A549 (cell line): ENCODE measurements around the gene APH1B. TPM values are rescaled to one million over a fixed set of nuclear protein-coding genes. Genes with fewer than 3 reads are reported as not detected.

Experiments used
- ATAC-seq, 2 experiments: fragments of 200-7000 bp in 1 of 2; fragments of >200 bp in 1 of 2; cut with Nextera tagmentation in 1 of 2; cut with Tn5 transposase in 1 of 2; 3 replicates each; pipeline versions ENCODE4 v1.8.0 to v1.9.1; 2018 to 2020; ENCODE audit warnings: mild to moderate bottlenecking in 1 of 2, moderate library complexity in 1 of 2
- CTCF ChIA-PET: fragments of 300-600 bp; sonication (Branson Sonifier 250); formaldehyde crosslinking; extraction: SDS; loops from one replicate; lab custom pipeline; 2021; ENCODE audit warnings: antibody characterized with exemption, inconsistent platforms; lab: Yijun Ruan, JAX
- POLR2A ChIA-PET: fragments of 350-600 bp; formaldehyde crosslinking; extraction: SDS; loops from one replicate; lab custom pipeline; 2021; ENCODE audit warnings: antibody characterized with exemption, inconsistent platforms; lab: Yijun Ruan, JAX
- DNase-seq, 2 experiments: peaks; one replicate each; pipeline versions ENCODE4 v3.0.0 to v3.0.0-alpha.2; 2011 to 2016; ENCODE audit warnings: low read depth in 1 of 2, low spot score in 1 of 2
- FAIRE-seq: peaks from 2 replicates; lab custom pipeline; 2011; peaks lifted over from hg19 to GRCh38; lab: Jason Lieb, UNC
- H3K27ac ChIP-seq, 2 experiments: fragments of >200 bp; sonication (Bioruptor Twin); formaldehyde crosslinking; 3 replicates each; pipeline ENCODE4 v1.5.1; 2016 to 2017
- H3K4me1 ChIP-seq: fragments of >200 bp; sonication (Bioruptor Twin); formaldehyde crosslinking; 3 replicates; pipeline ENCODE4 v1.6.1; 2016
- H3K4me2 ChIP-seq: fragments of >200 bp; sonication (Bioruptor Twin); formaldehyde crosslinking; 3 replicates; pipeline ENCODE4 v1.6.1; 2016
- H3K4me3 ChIP-seq: fragments of >200 bp; sonication (Bioruptor Twin); formaldehyde crosslinking; 3 replicates; pipeline ENCODE4 v1.5.1; 2016
- H3K9me3 ChIP-seq: fragments of >200 bp; sonication (Bioruptor Twin); formaldehyde crosslinking; 3 replicates; pipeline ENCODE4 v1.6.1; 2016
- BHLHE40 ChIP-seq: IDR thresholded peaks from 2 replicates; pipeline ENCODE4 v1.6.1; 2012; ENCODE audit warnings: low read depth, low read length, inconsistent platforms
- CBX2 ChIP-seq: fragments of 200-600 bp; sonication (generic); IDR thresholded peaks from 2 replicates; pipeline ENCODE4 v1.6.1; 2016; ENCODE audit warnings: low read depth, mild to moderate bottlenecking, borderline replicate concordance
- EP300 ChIP-seq, 2 experiments: fragments of >200 bp; sonication (Bioruptor Twin); formaldehyde crosslinking; IDR thresholded peaks; 2 replicates in 1 of 2; 3 replicates in 1 of 2; pipeline ENCODE4 v1.6.1; 2016 to 2017
- ESRRA ChIP-seq: fragments of 150-350 bp; IDR thresholded peaks from 2 replicates; pipeline ENCODE4 v1.6.1; 2014; ENCODE audit warnings: mild to moderate bottlenecking, low read length, borderline replicate concordance
- FOSB ChIP-seq: fragments of 250-450 bp; sonication (Bioruptor Pico); IDR thresholded peaks from 2 replicates; pipeline ENCODE4 v1.5.0; 2020; ENCODE audit warnings: mild to moderate bottlenecking, moderate library complexity
- FOXS1 ChIP-seq: fragments of 250-450 bp; sonication (Bioruptor Pico); IDR thresholded peaks from 2 replicates; pipeline ENCODE4 v1.5.0; 2020; ENCODE audit warnings: mild to moderate bottlenecking, moderate library complexity
- HDAC2 ChIP-seq: fragments of 200-600 bp; sonication (generic); IDR thresholded peaks from 2 replicates; pipeline ENCODE4 v1.6.1; 2016
- HEYL ChIP-seq: fragments of 250-450 bp; sonication (Bioruptor Pico); IDR thresholded peaks from 2 replicates; pipeline ENCODE4 v1.8.0; 2021; ENCODE audit warnings: mild to moderate bottlenecking, moderate library complexity
- HOXA7 ChIP-seq: fragments of 250-450 bp; sonication (Bioruptor Pico); IDR thresholded peaks from 2 replicates; pipeline ENCODE4 v1.5.0; 2020; ENCODE audit warnings: mild to moderate bottlenecking, moderate library complexity
- JUN ChIP-seq, 2 experiments: fragments of >200 bp; sonication (Bioruptor Twin); formaldehyde crosslinking; IDR thresholded peaks; 2 replicates in 1 of 2; 3 replicates in 1 of 2; pipeline ENCODE4 v1.6.1; 2016 to 2017
- JUNB ChIP-seq: fragments of >200 bp; sonication (Bioruptor Twin); formaldehyde crosslinking; IDR thresholded peaks from 2 replicates; pipeline ENCODE4 v1.6.1; 2016
- KDM5A ChIP-seq: fragments of 200-600 bp; sonication (generic); IDR thresholded peaks from 2 replicates; pipeline ENCODE4 v1.6.1; 2016; ENCODE audit warnings: antibody characterized with exemption, mild to moderate bottlenecking
- MYC ChIP-seq: IDR thresholded peaks from 2 replicates; pipeline ENCODE4 v1.6.1; 2012; ENCODE audit warnings: mild to moderate bottlenecking, inconsistent platforms, low read length, improper control_type of control experiment, borderline replicate concordance
- NFE2L2 ChIP-seq: fragments of 150-350 bp; conservative IDR thresholded peaks from 2 replicates; pipeline ENCODE4 v1.6.1; 2014; ENCODE audit warnings: low read length
- PHF8 ChIP-seq: fragments of 200-600 bp; sonication (generic); IDR thresholded peaks from 2 replicates; pipeline ENCODE4 v1.6.1; 2016; ENCODE audit warnings: low read depth, mild to moderate bottlenecking, antibody characterized with exemption, moderate library complexity, borderline replicate concordance
- POLR2A ChIP-seq: IDR thresholded peaks from 2 replicates; pipeline ENCODE4 v1.6.1; 2012; ENCODE audit warnings: mild to moderate bottlenecking, low read length
- RNF2 ChIP-seq: fragments of 200-600 bp; sonication (generic); IDR thresholded peaks from 2 replicates; pipeline ENCODE4 v1.6.1; 2016; ENCODE audit warnings: low read depth, mild to moderate bottlenecking, antibody characterized with exemption, moderate library complexity, borderline replicate concordance
- TFCP2L1 ChIP-seq: fragments of 250-450 bp; sonication (Bioruptor Pico); IDR thresholded peaks from 2 replicates; pipeline ENCODE4 v1.5.0; 2021; ENCODE audit warnings: mild to moderate bottlenecking
- ZNF302 ChIP-seq: fragments of 250-450 bp; sonication (Bioruptor Pico); IDR thresholded peaks from 2 replicates; pipeline ENCODE4 v1.9.0; 2021; ENCODE audit warnings: inconsistent platforms, mild to moderate bottlenecking, moderate library complexity
- WGBS: methylation state at CpG from one replicate; pipeline ENCODE4 v1.1.6; 2017; ENCODE audit errors: missing lambda C conversion rate; 5-methylcytosine and 5-hydroxymethylcytosine counted together
- polyA plus RNA-seq, 4 experiments: library from polyadenylated mRNA; depleted of rRNA in 3 of 4; stranded (reverse); fragments of >200 nt; fragmentation: RNase III in 1 of 4; extraction: RNeasy Plus Mini Kit Qiagen cat#74134 plus additional on column Dnase treatment in 1 of 4; gene quantifications; 2 replicates in 3 of 4; 3 replicates in 1 of 4; pipeline ENCODE4 v1.2.3, GENCODE V29; 2011 to 2017
- TF ChIP-seq, protein P1 (sequence below): fragments of 450-650 bp; IDR thresholded peaks from 2 replicates; pipeline ENCODE4 v1.6.1; 2014; ENCODE audit warnings: antibody characterized with exemption
- TF ChIP-seq, protein P2 (sequence below): fragments of 150-350 bp; IDR thresholded peaks from 2 replicates; pipeline ENCODE4 v1.6.1; 2014; ENCODE audit warnings: low read depth, mild to moderate bottlenecking, low read length
- TF ChIP-seq, protein P3 (sequence below): IDR thresholded peaks from 2 replicates; pipeline ENCODE4 v1.6.1; 2012
- TF ChIP-seq, protein P4 (sequence below): fragments of >200 bp; sonication (Bioruptor Twin); formaldehyde crosslinking; IDR thresholded peaks from 3 replicates; pipeline ENCODE4 v1.6.1; 2016

Gene APH1B
- polyA plus RNA-seq, 2 of the 4 experiments (the other 2 are of a cell fraction), result 16.4 to 28.5 TPM

DNA sequence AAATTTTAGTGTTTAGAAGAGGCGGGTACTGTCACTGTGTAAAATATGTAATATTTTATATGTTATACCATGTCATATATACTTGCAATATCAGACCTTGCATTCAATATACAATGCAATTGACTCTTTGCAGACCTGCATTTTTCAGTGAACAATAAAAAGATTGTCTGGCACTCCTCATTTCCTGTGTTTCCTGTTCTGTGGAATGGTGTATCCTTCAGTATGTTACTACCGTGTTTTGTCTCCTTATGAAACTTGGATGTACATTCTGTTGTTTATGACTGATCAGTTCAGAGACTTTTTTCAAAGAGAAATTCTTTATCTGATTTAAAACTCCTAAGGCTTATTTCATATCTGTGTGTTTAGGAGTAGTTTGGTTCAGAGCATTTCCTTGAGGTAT, 31.5 kb downstream of the APH1B start:
- no peak for FAIRE-seq
- CTCF ChIA-PET, result interaction anchor here (1.3 to 7.6 kb wide), 3 partner anchors 11 to 94 kb away, joined by 4 to 51 read pairs (median 7); no protein-coding TSS in a partner anchor
- no peak for ATAC-seq
- WGBS, result 88% methylated on average over 2 of the region's 2 CpGs
- H3K4me1 ChIP-seq, result no peaks in the 10 kb centered on the region
- H3K9me3 ChIP-seq, result no peaks in the 10 kb centered on the region
- no peak overlapping the region for H3K4me3 ChIP-seq
- H3K27ac ChIP-seq, result no peak overlapping the region
- no peak for DNase-seq
- POLR2A ChIA-PET, result no interaction called here
- no peak overlapping the region for H3K4me2 ChIP-seq
- TF ChIP-seq, protein P1, sequence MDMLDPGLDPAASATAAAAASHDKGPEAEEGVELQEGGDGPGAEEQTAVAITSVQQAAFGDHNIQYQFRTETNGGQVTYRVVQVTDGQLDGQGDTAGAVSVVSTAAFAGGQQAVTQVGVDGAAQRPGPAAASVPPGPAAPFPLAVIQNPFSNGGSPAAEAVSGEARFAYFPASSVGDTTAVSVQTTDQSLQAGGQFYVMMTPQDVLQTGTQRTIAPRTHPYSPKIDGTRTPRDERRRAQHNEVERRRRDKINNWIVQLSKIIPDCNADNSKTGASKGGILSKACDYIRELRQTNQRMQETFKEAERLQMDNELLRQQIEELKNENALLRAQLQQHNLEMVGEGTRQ, result no peak
- TF ChIP-seq MYC, result no peak
- no peak for TF ChIP-seq KDM5A
- no peak for TF ChIP-seq PHF8
- TF ChIP-seq JUNB, result no peak
- TF ChIP-seq FOSB, result no peak
- TF ChIP-seq HDAC2, result no peak
- TF ChIP-seq EP300 (IDR thresholded peaks at IDR 0.05), result no peak
- TF ChIP-seq HOXA7 (CRISPR knock-in tag), result no peak
- no peak for TF ChIP-seq ZNF302
- TF ChIP-seq, protein P2, sequence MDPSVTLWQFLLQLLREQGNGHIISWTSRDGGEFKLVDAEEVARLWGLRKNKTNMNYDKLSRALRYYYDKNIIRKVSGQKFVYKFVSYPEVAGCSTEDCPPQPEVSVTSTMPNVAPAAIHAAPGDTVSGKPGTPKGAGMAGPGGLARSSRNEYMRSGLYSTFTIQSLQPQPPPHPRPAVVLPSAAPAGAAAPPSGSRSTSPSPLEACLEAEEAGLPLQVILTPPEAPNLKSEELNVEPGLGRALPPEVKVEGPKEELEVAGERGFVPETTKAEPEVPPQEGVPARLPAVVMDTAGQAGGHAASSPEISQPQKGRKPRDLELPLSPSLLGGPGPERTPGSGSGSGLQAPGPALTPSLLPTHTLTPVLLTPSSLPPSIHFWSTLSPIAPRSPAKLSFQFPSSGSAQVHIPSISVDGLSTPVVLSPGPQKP, result no peak
- no peak for TF ChIP-seq HEYL (CRISPR knock-in tag)
- TF ChIP-seq JUN (IDR thresholded peaks at IDR 0.05), result no peak

DNA sequence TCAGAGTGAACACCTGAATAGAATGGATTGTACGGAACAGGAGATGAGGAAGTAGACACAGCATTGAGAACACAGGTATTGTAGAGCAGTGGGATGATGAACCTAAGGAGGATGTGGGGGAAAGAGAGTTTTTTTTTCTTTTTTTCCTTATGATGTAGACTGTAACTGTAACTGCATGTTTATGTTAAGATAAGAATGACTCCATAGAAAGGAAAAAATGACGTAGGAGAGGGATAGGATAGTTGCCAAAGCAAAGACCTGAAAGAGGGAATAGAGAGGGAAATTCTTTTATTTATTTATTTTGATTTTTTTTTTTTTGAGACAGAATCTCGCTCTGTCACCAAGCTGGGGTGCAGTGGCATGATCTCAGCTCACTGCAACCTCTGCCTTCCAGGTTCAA, 33.2 kb downstream of the APH1B start:
- Histone ChIP-seq H3K4me3 (no peak overlapping the region), H3K4me2 (no peak overlapping the region), H3K4me1 (no peaks in the 10 kb centered on the region), H3K9me3 (no peaks in the 10 kb centered on the region), H3K27ac (no peak overlapping the region)
- no peak for TF ChIP-seq BHLHE40
- no peak for TF ChIP-seq ESRRA
- TF ChIP-seq, protein P3, sequence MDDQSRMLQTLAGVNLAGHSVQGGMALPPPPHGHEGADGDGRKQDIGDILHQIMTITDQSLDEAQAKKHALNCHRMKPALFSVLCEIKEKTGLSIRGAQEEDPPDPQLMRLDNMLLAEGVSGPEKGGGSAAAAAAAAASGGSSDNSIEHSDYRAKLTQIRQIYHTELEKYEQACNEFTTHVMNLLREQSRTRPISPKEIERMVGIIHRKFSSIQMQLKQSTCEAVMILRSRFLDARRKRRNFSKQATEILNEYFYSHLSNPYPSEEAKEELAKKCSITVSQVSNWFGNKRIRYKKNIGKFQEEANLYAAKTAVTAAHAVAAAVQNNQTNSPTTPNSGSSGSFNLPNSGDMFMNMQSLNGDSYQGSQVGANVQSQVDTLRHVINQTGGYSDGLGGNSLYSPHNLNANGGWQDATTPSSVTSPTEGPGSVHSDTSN, result no peak
- TF ChIP-seq JUN (IDR thresholded peaks at IDR 0.05), result no peak
- no peak for TF ChIP-seq NFE2L2
- no peak for TF ChIP-seq POLR2A
- TF ChIP-seq CBX2, result no peak
- TF ChIP-seq JUNB, result no peak
- TF ChIP-seq, protein P4, sequence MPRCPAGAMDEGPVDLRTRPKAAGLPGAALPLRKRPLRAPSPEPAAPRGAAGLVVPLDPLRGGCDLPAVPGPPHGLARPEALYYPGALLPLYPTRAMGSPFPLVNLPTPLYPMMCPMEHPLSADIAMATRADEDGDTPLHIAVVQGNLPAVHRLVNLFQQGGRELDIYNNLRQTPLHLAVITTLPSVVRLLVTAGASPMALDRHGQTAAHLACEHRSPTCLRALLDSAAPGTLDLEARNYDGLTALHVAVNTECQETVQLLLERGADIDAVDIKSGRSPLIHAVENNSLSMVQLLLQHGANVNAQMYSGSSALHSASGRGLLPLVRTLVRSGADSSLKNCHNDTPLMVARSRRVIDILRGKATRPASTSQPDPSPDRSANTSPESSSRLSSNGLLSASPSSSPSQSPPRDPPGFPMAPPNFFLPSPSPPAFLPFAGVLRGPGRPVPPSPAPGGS, result no peak
- TF ChIP-seq FOXS1 (CRISPR knock-in tag), result no peak
- no peak for TF ChIP-seq TFCP2L1 (CRISPR knock-in tag)
- TF ChIP-seq RNF2, result no peak
- POLR2A ChIA-PET, result no interaction called here
- CTCF ChIA-PET, result interaction anchor here (1.0 to 1.1 kb wide), 2 partner anchors 8 to 18 kb away, joined by 3 to 4 read pairs; no protein-coding TSS in a partner anchor
- ATAC-seq, result no peak
- no peak for DNase-seq
- WGBS, result 89% methylated on average over 3 of the region's 3 CpGs
- FAIRE-seq, result peak; percentile 43
